Osteocyte (in vitro differentiated cells): ENCODE measurements around the gene FAM210B. TPM values are rescaled to one million over a fixed set of nuclear protein-coding genes. Genes with fewer than 3 reads are reported as not detected.

Experiments used
- DNase-seq: peaks from one replicate; pipeline ENCODE4 v3.0.0; 2021; ENCODE audit warnings: mixed read lengths; ENCODE audit not compliant: unreplicated experiment; ENCODE audit errors: extremely low spot score
- H3K27ac Mint-ChIP-seq: one replicate; pipeline ENCODE4 v1.8.0; 2021; ENCODE audit warnings: mild to moderate bottlenecking, mixed read lengths; ENCODE audit not compliant: unreplicated experiment
- H3K27me3 Mint-ChIP-seq: one replicate; pipeline ENCODE4 v1.8.0; 2021; ENCODE audit warnings: mixed read lengths; ENCODE audit not compliant: unreplicated experiment
- H3K36me3 Mint-ChIP-seq: one replicate; pipeline ENCODE4 v1.8.0; 2021; ENCODE audit warnings: mixed read lengths; ENCODE audit not compliant: unreplicated experiment
- H3K4me1 Mint-ChIP-seq: one replicate; pipeline ENCODE4 v1.8.0; 2021; ENCODE audit warnings: mixed read lengths; ENCODE audit not compliant: unreplicated experiment
- H3K4me3 Mint-ChIP-seq: one replicate; pipeline ENCODE4 v1.8.0; 2021; ENCODE audit warnings: mild to moderate bottlenecking, moderate library complexity, mixed read lengths; ENCODE audit not compliant: unreplicated experiment
- H3K9me3 Mint-ChIP-seq: one replicate; pipeline ENCODE4 v1.8.0; 2021; ENCODE audit warnings: mixed read lengths; ENCODE audit not compliant: unreplicated experiment
- total RNA-seq: library from RNA; stranded (reverse); gene quantifications from 2 replicates; pipeline ENCODE4 v1.2.1, GENCODE V29; 2021
- TF ChIP-seq, protein P1 (sequence below): fragments of 200-600 bp; sonication (generic); IDR thresholded peaks from 2 replicates; pipeline ENCODE4 v1.5.0; 2021; ENCODE audit warnings: antibody characterized with exemption, mild to moderate bottlenecking, moderate library complexity

FAM210B gene
- total RNA-seq, 1 donor from 2014 or later: 46.9 TPM

DNA sequence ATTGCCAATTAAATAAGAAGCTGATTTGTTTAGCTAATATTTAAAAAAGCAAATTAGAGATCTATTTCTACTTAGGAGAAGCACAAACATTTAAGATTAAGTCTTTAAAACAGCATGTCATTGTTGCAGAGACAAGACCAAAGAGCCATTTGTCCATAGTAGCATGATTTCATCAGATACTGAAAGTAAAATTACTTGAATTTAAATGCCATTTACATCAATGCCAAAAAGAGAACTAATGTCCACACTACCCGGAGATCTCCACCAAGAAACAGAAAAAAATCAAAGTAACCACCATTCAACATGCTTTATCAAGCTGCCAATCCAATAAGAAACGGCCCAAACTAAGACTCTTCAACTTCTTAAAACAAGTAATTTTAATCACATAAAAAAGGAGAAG lies 17.6 kb downstream of the FAM210B start:
- Mint-ChIP-seq H3K36me3 (peaks cover 3% of the 10 kb centered on the region), H3K4me1 (peaks cover 18% of the 10 kb centered on the region), H3K4me3 (no peak overlapping the region), H3K9me3 (no peaks in the 10 kb centered on the region), H3K27me3 (no peaks in the 10 kb centered on the region), H3K27ac (peak overlapping the region; percentile 62)
- no peak for DNase-seq
- TF ChIP-seq, protein P1, sequence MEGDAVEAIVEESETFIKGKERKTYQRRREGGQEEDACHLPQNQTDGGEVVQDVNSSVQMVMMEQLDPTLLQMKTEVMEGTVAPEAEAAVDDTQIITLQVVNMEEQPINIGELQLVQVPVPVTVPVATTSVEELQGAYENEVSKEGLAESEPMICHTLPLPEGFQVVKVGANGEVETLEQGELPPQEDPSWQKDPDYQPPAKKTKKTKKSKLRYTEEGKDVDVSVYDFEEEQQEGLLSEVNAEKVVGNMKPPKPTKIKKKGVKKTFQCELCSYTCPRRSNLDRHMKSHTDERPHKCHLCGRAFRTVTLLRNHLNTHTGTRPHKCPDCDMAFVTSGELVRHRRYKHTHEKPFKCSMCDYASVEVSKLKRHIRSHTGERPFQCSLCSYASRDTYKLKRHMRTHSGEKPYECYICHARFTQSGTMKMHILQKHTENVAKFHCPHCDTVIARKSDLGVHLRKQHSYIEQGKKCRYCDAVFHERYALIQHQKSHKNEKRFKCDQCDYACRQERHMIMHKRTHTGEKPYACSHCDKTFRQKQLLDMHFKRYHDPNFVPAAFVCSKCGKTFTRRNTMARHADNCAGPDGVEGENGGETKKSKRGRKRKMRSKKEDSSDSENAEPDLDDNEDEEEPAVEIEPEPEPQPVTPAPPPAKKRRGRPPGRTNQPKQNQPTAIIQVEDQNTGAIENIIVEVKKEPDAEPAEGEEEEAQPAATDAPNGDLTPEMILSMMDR: no peak

DNA sequence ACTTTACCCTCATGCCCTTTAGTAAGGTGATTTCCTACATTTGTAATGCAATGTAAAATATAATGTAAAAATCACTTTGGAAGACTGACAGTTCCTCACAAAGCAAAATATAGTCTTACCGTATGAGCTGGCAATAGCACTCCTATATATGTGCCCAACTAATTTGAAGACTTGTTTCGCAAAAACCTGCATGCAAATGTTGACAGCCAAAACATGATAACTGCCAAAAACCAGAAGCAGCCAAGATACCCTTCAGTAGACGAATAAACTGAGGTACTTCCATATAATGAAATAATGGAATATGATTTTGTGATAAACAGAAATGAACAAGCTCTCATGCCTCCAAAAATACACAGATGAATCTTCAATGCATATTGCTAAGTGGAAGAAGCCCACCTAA lies 19.6 kb downstream of the FAM210B start:
- Mint-ChIP-seq H3K36me3 (no peaks in the 10 kb centered on the region), H3K27ac (no peak overlapping the region), H3K4me3 (no peak overlapping the region), H3K27me3 (no peaks in the 10 kb centered on the region), H3K9me3 (no peaks in the 10 kb centered on the region), H3K4me1 (peaks cover 29% of the 10 kb centered on the region)
- DNase-seq: no peak
- TF ChIP-seq, protein P1: no peak

DNA sequence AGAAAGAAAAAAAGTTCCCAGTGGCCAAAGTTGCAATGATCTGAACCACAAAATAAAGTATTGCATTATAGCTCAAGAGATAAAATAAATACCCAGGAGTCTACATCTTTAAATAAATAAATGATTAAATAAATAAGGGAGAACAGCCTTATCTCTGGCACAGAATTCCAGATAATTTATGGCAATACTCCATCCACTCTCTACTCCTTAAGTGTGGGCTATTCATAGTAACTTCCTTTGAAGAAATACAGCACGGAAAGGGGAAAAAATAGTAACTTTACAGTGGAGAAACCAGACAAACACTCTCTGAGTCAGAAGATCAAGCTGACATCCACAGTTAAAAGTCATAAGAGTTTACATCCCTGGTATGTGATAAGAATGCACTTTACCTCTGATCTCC lies 21.6 kb downstream of the FAM210B start:
- no peak for DNase-seq
- Mint-ChIP-seq H3K27me3 (no peaks in the 10 kb centered on the region), H3K36me3 (no peaks in the 10 kb centered on the region), H3K4me1 (peaks cover 29% of the 10 kb centered on the region), H3K9me3 (no peaks in the 10 kb centered on the region), H3K27ac (no peak overlapping the region), H3K4me3 (no peak overlapping the region)
- TF ChIP-seq, protein P1: no peak

DNA sequence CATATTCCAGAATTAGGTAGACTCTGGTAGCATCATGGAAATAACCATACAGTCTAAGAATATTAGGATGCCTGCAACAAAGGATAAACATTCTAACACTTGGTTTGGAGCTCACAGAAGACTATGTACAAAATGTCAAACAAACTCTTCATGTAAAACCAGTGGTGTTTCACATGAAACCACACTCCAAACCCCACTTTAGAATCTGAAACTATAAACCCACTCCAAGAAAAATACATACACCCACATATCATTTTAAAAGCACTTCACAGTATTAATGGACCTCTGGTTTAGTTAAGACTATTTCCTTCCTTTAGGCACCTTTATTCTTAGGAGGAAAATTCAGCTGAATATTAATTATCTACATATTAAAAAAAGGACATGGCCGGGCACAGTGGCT lies 22.7 kb downstream of the FAM210B start:
- peaks cover 18% of the 10 kb centered on the region for H3K4me1 Mint-ChIP-seq
- H3K27me3 Mint-ChIP-seq: no peaks in the 10 kb centered on the region
- DNase-seq: no peak
- no peak overlapping the region for H3K27ac Mint-ChIP-seq
- H3K36me3 Mint-ChIP-seq: peaks cover 3% of the 10 kb centered on the region
- no peaks in the 10 kb centered on the region for H3K9me3 Mint-ChIP-seq
- TF ChIP-seq, protein P1: no peak
- H3K4me3 Mint-ChIP-seq: no peak overlapping the region

DNA sequence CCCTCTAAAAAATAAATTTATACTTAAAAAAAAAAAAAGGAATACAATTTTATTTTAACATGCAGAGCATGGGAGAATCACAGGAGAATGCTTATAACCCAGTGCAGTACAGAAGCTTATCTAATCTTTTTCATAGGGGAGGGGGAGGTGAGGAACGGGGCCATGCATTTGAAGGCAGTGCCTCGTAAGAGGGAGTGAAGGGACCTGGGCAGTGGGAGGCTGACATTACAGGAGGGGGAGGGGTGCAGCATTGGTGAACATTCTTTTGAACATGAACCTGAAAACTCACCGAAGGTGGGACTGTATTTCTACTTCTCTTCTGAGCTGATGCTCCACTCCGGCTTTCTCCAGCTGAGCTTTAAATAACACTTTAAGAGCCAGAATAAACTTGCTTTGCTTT lies 23.9 kb downstream of the FAM210B start:
- H3K36me3 Mint-ChIP-seq: peaks cover 3% of the 10 kb centered on the region
- H3K4me1 Mint-ChIP-seq: peaks cover 17% of the 10 kb centered on the region
- TF ChIP-seq, protein P1: no peak
- H3K27ac Mint-ChIP-seq: peak overlapping the region; percentile 83
- H3K9me3 Mint-ChIP-seq: no peaks in the 10 kb centered on the region
- H3K27me3 Mint-ChIP-seq: no peaks in the 10 kb centered on the region
- H3K4me3 Mint-ChIP-seq: no peak overlapping the region
- no peak for DNase-seq
